ENCODE results near the gene ZFP28.
A peak's percentile ranks its signal among the peaks of the same experiment; 100 is the strongest.

Gene ZFP28

GRCh38 chr19:56538761-56539263 is at the start of gene ZFP28:
TSS of gene ZFP28 (plus strand) at chr19:56538948. CDS start at chr19:56539019, 71 bp downstream.
- DNase-seq: peak; percentile 71

GRCh38 chr19:56491399-56491798 is 47.3 kb upstream of the ZFP28 start:
- DNase-seq: no peak

- DNase-seq: no peak
Observed at GRCh38 chr19:56504581-56504980, 34.2 kb upstream of the ZFP28 start.

DNA sequence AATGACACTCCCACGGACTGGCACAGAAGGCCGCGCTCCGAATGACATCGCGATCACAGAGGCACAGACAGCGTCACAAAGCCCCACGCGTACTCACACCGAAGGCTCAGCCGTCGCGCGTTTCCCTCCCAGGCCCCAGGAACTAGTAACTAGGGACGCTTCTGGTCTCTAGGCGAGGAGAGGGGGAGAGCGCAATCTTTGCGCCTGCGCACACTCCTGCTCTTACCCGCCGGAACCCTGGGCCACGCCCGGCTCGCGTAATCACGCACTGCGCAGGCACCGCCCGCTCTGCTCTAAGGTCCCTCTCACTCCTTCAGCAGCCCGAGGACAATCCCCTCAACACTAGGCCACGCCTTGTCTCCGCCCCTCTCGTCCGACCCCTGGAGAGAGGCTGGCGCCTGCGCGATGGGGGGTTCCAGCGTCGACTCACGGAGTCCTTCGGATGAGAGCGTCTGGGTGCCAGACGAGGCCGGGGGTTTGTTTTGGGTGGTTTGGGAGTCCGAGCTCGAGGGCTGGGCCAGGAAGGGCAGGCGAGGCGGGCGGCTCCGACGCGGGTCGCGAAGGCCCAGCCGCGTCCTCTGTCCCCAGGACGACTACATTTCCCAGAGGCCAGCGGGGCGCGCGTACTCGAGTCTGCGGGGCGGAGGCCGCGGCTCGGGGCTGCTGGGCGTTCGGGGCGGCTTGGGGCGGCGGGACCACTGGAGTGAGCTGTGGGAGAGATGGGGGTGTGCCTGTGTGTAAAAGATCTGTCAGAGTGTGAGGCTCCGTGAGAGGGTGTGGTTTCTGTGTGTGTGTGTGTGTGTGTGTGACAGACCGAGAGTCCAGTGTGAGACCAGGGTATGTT is 31.1 kb upstream of the ZFP28 start, which contains the start of gene ZNF471:
Gene ZNF471 (plus strand): TSS at position 410 of the 844 bp plus-strand sequence. CDS start 3,717 bp downstream, outside the sequence.
- peak; percentile 73 for DNase-seq

DNA sequence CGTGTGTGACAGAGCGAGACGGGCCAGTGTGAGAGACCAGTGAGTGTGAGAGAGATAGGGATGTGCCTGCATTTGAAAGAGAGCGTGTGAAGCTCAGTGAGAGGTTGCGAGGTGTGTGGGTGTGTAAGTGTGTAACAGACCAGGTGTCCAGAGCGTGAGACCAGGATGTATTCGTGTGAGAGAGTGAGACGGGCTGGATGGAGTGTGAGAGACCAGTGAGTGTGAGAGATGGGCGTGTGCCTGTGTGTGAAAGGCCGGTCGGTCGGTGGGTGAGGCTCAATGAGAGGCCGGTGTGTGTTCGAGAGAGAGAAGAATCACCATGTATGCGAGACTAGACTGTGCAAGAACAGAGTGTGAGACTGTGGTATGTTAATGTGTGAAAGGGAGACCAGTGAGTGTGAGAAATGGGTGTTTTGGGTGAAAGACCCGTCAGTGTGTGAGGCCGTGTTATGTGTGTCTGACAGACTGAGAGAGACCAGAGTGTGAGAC is 30.4 kb upstream of the ZFP28 start:
- no peak for DNase-seq

DNA sequence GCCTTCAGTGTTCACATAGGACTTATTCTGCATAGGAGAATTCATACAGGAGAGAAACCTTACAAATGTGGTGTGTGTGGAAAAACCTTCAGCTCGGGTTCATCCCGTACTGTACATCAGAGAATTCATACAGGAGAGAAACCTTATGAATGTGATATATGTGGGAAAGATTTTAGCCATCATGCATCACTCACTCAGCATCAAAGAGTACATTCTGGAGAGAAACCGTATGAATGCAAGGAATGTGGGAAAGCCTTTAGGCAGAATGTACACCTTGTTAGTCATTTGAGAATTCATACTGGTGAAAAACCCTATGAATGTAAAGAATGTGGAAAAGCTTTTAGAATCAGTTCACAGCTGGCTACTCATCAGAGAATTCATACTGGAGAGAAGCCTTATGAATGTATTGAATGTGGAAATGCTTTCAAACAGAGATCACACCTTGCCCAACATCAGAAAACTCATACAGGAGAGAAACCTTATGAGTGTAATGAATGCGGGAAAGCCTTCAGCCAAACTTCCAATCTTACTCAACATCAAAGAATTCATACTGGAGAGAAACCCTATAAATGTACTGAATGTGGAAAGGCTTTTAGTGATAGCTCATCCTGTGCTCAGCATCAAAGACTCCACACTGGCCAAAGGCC is 13.4 kb upstream of the ZFP28 start:
- DNase-seq: no peak

DNA sequence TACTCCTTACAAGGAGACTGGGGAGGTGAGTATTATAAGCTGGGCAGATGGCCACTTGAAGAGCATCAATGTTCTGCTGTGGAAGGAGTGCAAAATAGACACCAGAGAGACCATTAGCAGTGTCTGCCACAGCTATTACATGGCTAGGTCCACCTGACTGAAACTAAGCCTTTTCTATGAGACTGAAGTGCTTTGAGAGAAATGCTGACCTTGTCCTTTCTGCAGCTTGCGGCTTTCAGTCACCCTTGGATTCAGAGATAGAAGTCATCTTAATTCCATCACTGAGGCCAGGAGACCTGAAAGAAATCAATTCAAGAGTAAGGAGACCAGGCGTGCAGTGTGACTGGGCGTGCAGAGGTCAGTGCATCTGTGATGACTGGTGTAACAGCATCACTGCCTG is 1.3 kb upstream of the ZFP28 start:
- no peak for DNase-seq

- peak; percentile 85 for DNase-seq
Observed at GRCh38 chr19:56538254-56538760, 441 bp upstream of the ZFP28 start.

DNA sequence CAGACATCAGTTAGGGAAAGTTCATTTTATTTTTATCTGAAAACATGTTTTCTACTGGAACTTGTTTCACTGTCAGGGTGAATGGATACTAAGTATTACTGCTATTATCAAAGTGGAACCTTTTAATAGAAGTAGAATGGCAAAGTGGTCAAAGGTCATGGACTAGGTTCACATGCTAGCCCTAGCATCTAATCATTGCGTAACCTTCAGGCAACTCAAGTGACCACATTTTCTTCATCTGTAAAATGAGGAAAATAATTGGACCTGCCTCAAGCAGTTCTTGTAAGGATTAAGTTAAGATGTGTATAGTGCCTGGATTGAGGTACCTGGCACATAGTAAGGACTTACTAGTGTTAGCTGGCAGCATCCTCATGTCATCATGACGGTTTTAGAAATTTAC is 5.0 kb downstream of the ZFP28 start:
- no peak for DNase-seq

GRCh38 chr19:56547535-56547934 is 8.8 kb downstream of the ZFP28 start:
- no peak for DNase-seq

DNA sequence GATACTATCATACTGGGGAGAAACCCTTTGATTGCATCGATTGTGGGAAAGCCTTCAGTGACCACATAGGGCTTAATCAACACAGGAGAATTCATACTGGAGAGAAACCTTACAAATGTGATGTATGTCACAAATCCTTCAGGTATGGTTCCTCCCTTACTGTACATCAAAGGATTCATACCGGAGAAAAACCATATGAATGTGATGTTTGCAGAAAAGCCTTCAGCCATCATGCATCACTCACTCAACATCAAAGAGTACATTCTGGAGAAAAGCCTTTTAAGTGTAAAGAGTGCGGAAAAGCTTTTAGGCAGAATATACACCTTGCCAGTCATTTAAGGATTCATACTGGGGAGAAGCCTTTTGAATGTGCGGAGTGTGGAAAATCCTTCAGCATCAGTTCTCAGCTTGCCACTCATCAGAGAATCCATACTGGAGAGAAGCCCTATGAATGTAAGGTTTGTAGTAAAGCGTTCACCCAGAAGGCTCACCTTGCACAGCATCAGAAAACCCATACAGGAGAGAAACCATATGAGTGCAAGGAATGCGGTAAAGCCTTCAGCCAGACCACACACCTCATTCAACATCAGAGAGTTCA is 15.6 kb downstream of the ZFP28 start:
- DNase-seq: no peak

DNA sequence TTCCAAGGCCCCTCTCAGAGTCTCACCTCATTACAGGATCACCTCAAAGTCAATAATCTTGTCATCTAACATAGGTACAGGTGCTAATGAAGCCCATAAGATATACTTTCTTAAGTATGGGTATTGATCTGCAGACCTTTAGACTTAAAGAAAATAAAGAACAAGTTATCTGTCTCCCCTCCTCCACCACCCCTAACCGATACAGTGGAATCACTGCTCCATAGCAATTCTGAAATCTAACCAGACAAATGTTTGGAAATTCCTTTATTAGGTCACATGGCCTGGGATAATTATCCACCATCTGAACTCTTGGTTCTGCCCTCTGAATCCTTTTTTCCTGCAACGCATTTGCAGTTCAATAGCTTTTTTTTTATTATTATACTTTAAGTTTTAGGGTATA is 24.0 kb downstream of the ZFP28 start:
- DNase-seq: no peak

DNA sequence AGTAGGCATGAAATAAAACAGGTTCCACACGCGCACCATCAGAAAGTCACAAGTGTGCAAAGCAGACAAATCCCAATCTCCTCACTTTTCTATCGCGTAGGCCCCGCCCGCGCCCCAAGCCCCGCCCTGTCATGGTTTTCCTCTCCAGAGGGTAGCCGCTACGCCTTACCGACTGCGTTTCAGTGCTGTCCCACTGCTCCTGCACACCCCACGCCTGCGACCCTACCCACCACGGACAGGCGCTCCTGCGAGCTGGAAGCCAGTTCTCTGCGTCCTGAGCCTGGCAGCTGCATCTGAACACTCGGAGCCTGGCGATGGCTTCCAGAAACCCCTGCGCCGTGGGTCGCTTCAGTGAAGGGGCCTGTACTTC is 28.1 kb downstream of the ZFP28 start:
- peak; percentile 43 for DNase-seq

- peak; percentile 85 for DNase-seq
Observed at GRCh38 chr19:56567274-56568120, 28.7 kb downstream of the ZFP28 start, which contains the start of gene ZNF470. TSS of gene ZNF470 (plus strand) at chr19:56567468. CDS start at chr19:56570312, 2,844 bp downstream.

- DNase-seq: no peak
Observed at GRCh38 chr19:56572589-56572988, 33.8 kb downstream of the ZFP28 start.

DNA sequence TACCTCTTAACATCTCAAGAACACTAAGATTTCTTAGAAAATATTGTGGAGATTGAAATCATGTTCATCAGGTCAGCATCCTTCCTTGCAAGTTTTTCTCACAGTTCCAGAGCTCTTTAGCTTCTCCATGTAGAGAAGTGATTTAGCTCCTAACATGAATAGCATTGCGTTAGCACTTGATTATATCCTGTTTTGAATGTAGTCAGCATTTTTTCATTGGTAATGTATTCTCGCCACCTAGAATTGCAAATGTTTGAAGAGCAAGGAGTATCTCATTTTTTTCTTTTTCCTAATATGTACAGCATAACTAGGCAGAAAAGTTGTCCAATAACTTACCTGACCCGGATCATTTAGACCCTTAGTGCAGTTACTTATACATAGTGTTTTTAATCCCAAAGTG is 35.2 kb downstream of the ZFP28 start:
- DNase-seq: no peak

DNA sequence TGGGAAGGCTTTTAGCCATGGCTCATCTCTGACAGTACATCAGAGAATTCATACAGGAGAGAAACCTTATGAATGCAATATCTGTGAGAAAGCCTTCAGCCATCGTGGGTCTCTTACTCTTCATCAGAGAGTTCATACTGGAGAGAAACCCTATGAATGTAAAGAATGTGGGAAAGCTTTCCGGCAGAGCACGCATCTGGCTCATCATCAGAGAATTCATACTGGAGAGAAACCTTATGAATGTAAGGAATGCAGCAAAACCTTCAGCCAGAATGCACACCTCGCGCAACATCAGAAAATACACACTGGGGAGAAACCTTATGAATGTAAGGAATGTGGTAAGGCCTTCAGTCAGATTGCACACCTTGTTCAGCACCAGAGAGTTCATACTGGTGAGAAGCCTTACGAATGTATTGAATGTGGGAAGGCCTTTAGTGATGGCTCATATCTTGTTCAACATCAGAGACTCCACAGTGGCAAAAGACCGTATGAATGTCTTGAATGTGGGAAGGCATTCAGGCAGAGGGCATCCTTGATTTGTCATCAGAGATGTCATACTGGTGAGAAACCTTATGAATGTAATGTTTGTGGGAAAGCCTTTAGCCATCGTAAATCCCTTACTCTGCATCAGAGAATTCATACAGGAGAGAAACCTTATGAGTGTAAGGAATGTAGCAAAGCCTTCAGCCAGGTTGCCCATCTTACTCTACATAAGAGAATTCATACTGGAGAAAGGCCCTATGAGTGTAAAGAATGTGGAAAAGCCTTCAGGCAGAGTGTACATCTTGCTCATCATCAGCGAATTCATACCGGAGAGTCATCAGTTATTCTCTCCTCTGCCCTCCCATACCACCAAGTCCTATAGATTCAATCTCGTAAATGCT is 39.2 kb downstream of the ZFP28 start:
- no peak for DNase-seq

DNA sequence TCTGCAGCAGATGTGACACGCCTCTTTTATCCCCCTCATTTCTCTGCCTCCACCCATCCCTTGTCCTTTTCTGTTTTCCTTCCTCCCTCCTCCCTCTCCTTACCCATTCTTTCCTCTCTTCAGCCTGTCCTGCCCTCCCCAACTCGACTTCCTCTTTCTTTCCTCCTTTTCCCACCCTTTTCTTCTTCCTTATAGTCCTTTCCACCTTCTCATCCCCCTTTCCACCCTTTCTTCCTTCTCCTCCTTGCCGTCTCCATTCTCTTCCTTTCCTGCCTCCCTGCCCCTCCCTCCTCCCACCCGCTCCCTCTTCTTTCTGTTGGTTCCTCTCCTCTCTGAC is 55.7 kb downstream of the ZFP28 start:
- DNase-seq: no peak

- peak; percentile 88 for DNase-seq
Observed at GRCh38 chr19:56594783-56595547, 56.2 kb downstream of the ZFP28 start, which contains the start of gene ZNF71. TSS of gene ZNF71 (plus strand) at chr19:56595302. CDS start at chr19:56601559, 6,257 bp downstream.

GRCh38 chr19:56595548-56595899 is 56.8 kb downstream of the ZFP28 start:
- no peak for DNase-seq
